ACC112 (cell line): ENCODE measurements around the gene HIVEP3.
A peak's percentile ranks its signal among the peaks of the same experiment; 100 is the strongest.

Experiments used
- H2AFZ ChIP-seq: fragments of 200-600 bp; sonication (generic); one replicate; pipeline ENCODE4 v1.6.0; 2017; ENCODE audit warnings: antibody characterized with exemption, low read length; ENCODE audit not compliant: unreplicated experiment
- H3K27ac ChIP-seq: fragments of 200-600 bp; sonication (generic); 2 replicates; pipeline ENCODE4 v1.5.1; 2014; ENCODE audit warnings: low read depth, mild to moderate bottlenecking, antibody characterized with exemption, low read length, moderate library complexity
- H3K27me3 ChIP-seq: fragments of 200-600 bp; sonication (generic); 2 replicates; pipeline ENCODE4 v1.6.1; 2014; ENCODE audit warnings: mild to moderate bottlenecking, antibody characterized with exemption, low read length, moderate library complexity, mixed read lengths; ENCODE audit not compliant: insufficient read depth
- H3K36me3 ChIP-seq: fragments of 200-600 bp; sonication (generic); 2 replicates; pipeline ENCODE4 v1.6.1; 2016; ENCODE audit warnings: mild to moderate bottlenecking, antibody characterized with exemption, low read length, moderate library complexity, mixed read lengths; ENCODE audit not compliant: insufficient read depth
- H3K4me1 ChIP-seq: fragments of 200-600 bp; sonication (generic); one replicate; pipeline ENCODE4 v1.6.1; 2016; ENCODE audit warnings: low read length, mixed read lengths; ENCODE audit not compliant: insufficient read depth, unreplicated experiment, control insufficient read depth
- H3K4me3 ChIP-seq: fragments of 200-600 bp; sonication (generic); 2 replicates; pipeline ENCODE4 v1.5.1; 2014; ENCODE audit warnings: mild to moderate bottlenecking, low read depth, low read length
- H3K79me2 ChIP-seq: fragments of 200-600 bp; sonication (generic); one replicate; pipeline ENCODE4 v1.6.0; 2016; ENCODE audit warnings: low read length; ENCODE audit not compliant: control insufficient read depth, unreplicated experiment, insufficient read depth

The HIVEP3 gene

DNA sequence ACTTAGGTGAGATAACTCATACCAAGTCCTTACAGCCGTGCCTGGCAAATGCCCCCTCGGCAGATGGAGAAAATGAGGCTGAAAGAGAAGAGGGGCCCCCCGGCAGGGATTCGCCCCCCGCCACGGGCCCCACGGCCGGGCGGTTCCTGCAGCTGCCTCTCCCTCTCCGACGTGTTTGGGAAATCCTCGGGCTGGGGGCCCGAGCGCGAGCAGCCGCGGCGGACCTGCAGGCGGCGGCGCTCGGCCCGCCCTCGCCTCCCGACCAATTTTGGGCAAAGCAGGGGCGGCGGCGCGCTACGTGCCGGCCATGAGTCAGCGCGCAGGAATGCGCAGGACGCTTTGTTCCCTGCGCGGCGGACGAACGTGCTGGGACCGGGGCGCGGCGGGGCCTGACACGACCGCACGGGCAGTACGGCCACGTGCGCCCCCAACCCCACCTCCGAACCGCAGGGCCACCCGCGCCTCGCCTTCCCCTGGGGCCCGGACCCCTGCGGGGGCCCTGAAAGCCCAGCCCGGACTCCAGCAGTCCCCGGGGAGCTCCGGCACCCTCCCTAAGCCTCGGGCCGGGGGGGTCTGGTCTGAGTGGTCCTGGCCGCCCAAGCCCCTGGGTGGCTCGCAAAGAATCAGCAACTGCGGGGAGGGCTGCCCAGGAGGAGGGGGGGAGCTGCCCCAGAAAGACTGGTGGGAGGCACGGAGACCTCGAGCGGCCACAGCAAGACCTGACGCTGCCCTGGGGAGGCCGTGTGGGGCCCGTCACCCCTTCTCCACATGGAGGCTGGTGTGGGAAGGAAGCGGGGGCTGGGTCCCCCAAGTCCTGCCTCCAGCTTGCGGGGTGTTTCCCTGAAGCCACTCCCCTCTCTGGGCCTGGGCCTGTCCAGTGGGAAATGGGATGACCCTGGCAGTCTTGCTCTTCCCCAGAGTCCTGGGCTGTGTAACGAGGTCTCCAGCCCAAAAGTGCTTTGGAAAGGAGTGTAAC, 422.4 kb downstream of the HIVEP3 start:
- H3K27ac ChIP-seq = peak overlapping the region; percentile 94
- peak overlapping the region; percentile 90 for H2AFZ ChIP-seq
- H3K4me3 ChIP-seq = peak overlapping the region; percentile 68
- H3K79me2 ChIP-seq = no peaks in the 10 kb centered on the region
- no peaks in the 10 kb centered on the region for H3K36me3 ChIP-seq
- H3K27me3 ChIP-seq = no peaks in the 10 kb centered on the region
- peaks cover 64% of the 10 kb centered on the region for H3K4me1 ChIP-seq

DNA sequence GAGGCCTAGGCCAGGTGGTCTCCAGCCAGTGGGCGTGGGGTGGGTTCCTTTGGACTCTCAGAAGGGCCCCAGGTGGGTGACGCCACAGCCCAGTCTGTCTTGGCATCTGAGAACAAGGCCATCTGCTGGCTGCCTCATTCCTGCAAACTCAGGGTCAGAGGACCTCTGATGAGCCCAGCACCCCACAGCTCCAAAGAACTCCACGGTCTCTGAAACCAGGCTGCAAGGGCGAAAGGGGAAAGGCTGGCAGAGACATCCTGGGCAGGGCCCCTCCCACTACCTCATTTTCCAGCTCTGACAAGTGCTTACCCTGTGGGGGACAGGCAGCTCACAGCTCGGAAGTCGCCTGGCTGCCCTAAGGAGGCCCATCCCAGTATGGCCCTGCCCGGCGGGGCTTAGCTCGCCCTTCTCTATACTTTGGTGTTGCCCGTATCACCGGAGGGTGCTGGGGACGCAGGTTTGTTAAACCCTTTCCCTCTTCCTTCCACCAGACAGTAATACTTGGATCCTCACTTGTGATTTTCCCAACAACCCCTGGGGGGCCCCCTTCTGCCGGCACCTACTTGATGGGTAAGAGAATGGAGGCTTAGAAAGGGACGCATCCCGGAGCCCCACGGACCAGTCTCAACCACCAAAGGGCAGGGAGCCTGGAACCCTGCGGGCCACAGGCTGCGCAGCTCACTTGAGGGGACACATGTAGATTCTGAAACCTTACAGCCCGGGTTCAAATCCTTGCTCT, 423.3 kb downstream of the HIVEP3 start:
- Histone ChIP-seq H3K4me1 (peaks cover 72% of the 10 kb centered on the region), H3K27ac (peak overlapping the region; percentile 94), H3K36me3 (no peaks in the 10 kb centered on the region), H3K79me2 (no peaks in the 10 kb centered on the region), H3K4me3 (peak overlapping the region; percentile 68), H3K27me3 (no peaks in the 10 kb centered on the region), H2AFZ (no peak overlapping the region)

DNA sequence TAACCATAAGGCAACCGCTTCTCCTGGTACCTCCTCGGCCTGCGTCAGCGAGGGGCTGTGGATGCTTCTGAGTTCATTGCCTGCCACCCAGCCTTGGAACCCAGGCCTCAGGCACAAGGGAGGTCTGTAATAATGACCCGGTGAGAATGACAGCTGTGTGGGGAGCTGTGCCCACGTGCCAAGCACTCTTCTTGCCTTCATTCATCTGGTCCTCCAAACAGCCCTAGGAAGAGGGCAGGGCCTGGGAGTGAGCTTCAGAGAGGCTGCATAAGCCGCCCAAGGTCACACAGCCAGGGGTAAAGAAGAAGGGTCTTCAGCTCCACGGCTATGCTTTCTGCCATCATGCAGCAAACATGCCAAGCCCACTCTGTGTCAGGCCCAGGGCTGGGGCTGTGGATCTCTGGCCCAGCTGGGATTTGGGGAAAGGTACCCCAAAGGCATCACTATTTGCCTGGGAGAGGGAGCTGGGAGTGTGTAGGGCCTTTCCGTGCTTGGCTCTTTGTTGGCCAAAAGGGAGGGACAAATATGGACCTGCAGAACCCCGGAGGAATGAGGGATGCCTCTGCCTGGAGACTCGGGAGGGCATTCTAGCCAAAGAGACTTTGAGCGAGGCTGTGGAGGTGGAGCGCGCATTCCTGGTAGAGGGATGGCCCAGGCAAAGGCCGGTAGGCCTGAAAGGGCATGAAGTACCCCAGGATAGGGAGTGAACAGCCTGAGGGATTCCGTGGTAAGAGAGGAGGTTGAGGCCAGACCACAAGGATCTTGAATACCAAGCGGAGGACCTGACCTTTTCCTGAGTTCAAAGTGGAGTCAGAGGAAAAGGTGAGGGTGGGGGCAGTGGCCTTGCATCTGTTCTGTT, 424.1 kb downstream of the HIVEP3 start:
- Histone ChIP-seq H3K4me1 (peaks cover 69% of the 10 kb centered on the region), H3K27me3 (no peaks in the 10 kb centered on the region), H3K36me3 (no peaks in the 10 kb centered on the region), H2AFZ (no peak overlapping the region), H3K4me3 (no peak overlapping the region), H3K27ac (peak overlapping the region; percentile 94; the same call in 1 of the 2 replicates), H3K79me2 (no peaks in the 10 kb centered on the region)

DNA sequence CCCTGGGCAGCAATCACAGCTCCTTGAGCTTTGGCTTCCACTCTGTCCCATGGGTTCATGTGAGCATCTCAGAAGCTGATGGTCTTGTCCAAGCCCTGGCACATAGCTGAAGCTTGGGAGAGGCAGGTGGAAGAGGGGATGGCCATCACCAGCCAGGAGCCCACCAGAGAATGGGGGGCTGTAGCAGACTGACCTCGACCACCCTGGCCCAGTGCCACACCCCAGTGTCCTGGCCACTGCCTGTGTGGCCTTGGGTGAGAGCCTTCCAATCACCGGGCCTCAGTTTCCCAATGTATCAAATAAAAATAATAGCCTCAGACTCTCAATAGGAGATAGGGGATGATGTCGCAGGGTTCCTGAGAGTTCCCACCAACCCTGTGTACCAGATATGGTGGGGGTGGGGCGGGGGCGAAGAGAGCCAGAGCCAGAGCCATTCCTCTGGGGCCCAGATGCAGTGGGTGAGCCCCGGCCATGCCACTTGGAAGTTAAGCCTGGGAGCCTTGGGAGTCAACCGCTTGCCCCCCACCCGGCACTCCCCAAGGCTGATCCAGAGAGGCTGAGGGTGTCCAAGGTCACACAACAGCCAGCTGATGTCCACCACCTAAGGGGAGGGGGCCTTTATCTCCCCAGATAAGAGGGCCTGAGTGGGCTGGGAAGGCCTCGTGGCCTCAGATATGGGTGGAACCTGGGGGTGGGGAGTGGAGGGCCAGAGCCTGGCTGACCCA, 424.9 kb downstream of the HIVEP3 start:
- Histone ChIP-seq H3K27ac (peak overlapping the region; percentile 94), H3K27me3 (no peaks in the 10 kb centered on the region), H2AFZ (no peak overlapping the region), H3K36me3 (no peaks in the 10 kb centered on the region), H3K79me2 (no peaks in the 10 kb centered on the region), H3K4me3 (no peak overlapping the region), H3K4me1 (peaks cover 68% of the 10 kb centered on the region)

DNA sequence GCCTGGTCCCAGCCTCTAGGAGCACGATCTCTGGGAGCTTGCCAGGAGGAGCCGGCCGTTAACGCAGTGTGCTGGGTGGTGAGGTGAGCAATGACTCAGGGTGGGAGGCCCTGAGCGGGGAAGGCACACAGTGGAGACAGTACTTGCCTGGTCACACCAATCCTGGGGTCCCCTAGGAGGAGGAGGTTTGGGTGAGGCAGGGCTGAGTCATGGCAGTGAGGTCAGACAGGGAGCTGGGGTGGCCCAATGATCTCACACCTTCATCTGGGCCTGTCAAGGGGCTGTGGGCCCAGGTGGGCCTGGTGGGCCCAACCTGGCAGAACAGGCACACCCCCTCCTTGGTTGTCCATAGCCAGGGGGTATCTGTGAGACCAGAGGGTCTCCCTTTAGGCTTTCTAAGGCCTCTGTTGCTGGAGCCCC, 425.6 kb downstream of the HIVEP3 start:
- Histone ChIP-seq H3K4me3 (no peak overlapping the region), H3K4me1 (peaks cover 62% of the 10 kb centered on the region), H3K27ac (peak overlapping the region; percentile 94)

DNA sequence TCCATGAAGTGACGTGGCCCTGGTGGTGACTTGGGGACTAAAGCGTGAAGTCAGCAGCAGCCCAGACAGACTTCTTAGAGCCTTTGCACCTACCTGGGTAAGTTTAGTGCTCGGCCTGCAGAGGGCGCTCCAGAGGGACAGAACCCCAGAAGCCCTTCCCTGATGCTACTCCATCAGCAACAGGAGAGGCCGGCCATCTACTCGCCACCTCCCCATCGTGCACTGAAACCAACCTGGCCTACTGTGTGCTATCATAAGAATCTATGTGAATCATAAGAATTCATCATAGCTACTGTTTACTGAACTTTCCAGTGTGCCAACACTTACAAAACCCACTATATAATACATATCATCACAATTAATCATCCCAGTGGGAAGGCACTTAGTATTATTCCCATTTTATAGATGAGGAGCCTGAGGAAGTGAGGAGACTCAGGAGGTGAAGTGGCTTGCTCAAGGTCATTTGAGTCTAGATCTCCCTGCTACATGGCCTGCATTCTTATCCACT, 426.3 kb downstream of the HIVEP3 start:
- Histone ChIP-seq H3K79me2 (no peaks in the 10 kb centered on the region), H3K27me3 (no peaks in the 10 kb centered on the region), H2AFZ (no peak overlapping the region), H3K4me3 (no peak overlapping the region), H3K27ac (peak overlapping the region; percentile 83), H3K36me3 (no peaks in the 10 kb centered on the region), H3K4me1 (peaks cover 60% of the 10 kb centered on the region)

More for the DNA sequence above, 425.6 kb downstream of the HIVEP3 start:
- no peaks in the 10 kb centered on the region for H3K27me3 ChIP-seq
- H2AFZ ChIP-seq = no peak overlapping the region
- no peaks in the 10 kb centered on the region for H3K36me3 ChIP-seq
- H3K79me2 ChIP-seq = no peaks in the 10 kb centered on the region

DNA sequence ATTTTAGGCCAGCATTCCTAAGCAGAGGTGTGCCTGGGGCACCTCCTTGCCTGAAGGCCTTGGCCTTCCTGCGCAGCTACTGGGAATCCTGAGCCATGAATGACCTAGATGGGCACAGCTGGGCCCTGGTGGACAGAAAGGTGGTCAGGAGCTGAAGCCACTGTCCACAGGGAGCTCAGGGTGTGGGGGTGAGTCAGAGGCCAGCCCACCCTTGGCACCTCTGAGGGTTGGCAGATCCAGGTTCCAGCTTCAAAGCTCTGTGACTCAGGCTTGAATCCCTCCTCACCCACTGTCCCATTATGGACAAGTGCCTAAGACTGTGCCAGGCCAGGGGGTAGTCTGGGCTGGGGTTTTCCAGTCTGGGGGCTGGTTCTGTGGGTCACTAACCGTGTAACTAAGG, 427.8 kb downstream of the HIVEP3 start:
- H3K36me3 ChIP-seq = no peaks in the 10 kb centered on the region
- no peaks in the 10 kb centered on the region for H3K27me3 ChIP-seq
- no peaks in the 10 kb centered on the region for H3K79me2 ChIP-seq
- no peak overlapping the region for H3K27ac ChIP-seq
- no peak overlapping the region for H3K4me3 ChIP-seq
- H2AFZ ChIP-seq = no peak overlapping the region
- H3K4me1 ChIP-seq = peaks cover 57% of the 10 kb centered on the region

DNA sequence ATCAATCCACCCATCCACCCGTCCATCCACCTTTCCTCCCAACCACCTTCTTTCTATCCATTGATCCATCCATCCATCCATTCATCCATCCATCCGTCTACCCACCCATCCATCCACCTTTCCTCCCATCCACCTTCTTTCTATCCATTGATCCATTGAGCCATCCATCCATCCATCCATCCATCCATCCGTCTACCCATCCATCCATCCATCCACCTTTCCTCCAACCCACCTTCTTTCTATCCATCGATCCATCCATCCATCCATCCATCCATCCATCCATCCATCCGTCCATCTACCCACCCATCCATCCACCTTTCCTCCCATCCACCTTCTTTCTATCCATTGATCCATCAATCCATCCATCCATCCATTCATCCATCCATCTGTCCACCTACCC, 429.2 kb downstream of the HIVEP3 start:
- H2AFZ ChIP-seq = no peak overlapping the region
- peaks cover 57% of the 10 kb centered on the region for H3K4me1 ChIP-seq
- H3K36me3 ChIP-seq = no peaks in the 10 kb centered on the region
- no peak overlapping the region for H3K27ac ChIP-seq
- no peaks in the 10 kb centered on the region for H3K79me2 ChIP-seq
- H3K27me3 ChIP-seq = no peaks in the 10 kb centered on the region
- no peak overlapping the region for H3K4me3 ChIP-seq

DNA sequence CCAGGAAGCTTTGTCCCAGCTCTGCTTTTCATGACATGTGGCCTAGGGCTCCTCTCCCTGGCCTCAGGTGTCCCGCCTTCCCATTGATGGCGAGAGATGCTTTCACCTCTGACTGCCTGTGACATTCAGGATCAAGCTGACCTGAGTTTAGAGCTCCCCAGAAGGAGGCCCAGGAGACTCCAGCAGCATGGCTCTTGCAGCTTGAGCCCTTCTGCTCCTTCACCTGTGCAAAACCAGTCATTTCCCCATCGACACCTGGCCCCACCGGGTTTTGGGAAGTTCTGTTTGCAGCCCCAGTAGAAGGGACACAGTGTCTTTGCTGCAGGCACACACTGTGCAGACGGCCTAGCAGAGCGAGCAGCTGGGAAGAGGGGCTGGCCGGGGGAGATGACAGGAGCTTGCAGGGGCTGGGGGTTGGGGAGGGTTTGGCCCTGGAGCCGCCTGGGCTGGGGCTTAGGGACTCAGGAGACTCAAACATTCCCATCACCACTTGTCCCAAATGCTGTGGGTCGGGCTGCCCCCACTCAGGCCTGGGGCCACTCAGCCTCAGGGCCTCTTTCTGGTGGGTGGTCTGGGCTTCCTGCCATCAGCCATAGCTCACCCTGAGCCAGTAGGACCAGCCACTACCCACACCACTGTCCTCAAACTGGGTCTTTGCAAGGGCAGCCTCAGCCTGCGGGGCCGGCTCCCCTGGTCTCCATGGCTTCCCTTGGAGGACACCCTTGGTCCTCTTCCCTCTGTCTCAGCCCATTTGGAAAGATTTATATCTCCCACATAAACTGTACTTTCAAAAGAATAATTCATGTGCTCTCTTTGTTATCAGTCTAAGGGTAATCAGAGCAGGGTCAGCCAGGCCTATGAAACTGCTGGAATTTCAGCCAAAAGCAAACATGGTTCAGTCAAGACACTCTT, 430.4 kb downstream of the HIVEP3 start:
- Histone ChIP-seq H3K27ac (no peak overlapping the region), H3K4me3 (no peak overlapping the region), H3K27me3 (no peaks in the 10 kb centered on the region), H2AFZ (no peak overlapping the region), H3K79me2 (no peaks in the 10 kb centered on the region), H3K4me1 (peaks cover 49% of the 10 kb centered on the region), H3K36me3 (no peaks in the 10 kb centered on the region)
